ENCODE measurements around the gene HEG1.

Gene HEG1

DNA sequence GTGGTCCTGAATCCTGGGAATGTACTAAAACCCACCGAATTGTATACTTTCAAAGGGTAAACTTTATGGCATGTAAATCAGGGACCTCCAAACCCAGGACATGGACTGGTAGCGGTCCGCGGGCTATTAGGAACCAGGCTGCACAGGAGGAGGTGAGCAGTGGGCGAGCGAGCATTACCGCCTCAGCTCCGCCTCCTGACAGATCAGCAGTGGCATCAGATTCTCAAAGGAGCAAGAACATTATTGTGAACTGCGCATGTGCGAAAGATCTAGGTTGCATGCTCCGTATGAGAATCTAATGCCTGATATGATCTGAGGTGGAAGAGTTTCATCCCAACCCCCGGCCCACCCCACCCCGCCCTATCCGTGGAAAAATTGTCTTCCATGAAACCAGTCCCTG is 22.2 kb downstream of the HEG1 start:
- no peak for ATAC-seq
- TF ChIP-seq ZFP30 (CRISPR knock-in tag; IDR thresholded peaks at IDR 0.05) (no peak), PPARA (CRISPR knock-in tag; IDR thresholded peaks at IDR 0.05; ENCODE audit: borderline replicate concordance) (no peak), ESRRG (CRISPR knock-in tag; IDR thresholded peaks at IDR 0.05) (no peak)
- TF ChIP-seq, protein P1, sequence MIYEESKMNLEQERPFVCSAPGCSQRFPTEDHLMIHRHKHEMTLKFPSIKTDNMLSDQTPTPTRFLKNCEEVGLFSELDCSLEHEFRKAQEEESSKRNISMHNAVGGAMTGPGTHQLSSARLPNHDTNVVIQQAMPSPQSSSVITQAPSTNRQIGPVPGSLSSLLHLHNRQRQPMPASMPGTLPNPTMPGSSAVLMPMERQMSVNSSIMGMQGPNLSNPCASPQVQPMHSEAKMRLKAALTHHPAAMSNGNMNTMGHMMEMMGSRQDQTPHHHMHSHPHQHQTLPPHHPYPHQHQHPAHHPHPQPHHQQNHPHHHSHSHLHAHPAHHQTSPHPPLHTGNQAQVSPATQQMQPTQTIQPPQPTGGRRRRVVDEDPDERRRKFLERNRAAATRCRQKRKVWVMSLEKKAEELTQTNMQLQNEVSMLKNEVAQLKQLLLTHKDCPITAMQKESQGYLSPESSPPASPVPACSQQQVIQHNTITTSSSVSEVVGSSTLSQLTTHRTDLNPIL (CRISPR knock-in tag; IDR thresholded peaks at IDR 0.05; ENCODE audit: low read depth) = no peak
- TF ChIP-seq, protein P2, sequence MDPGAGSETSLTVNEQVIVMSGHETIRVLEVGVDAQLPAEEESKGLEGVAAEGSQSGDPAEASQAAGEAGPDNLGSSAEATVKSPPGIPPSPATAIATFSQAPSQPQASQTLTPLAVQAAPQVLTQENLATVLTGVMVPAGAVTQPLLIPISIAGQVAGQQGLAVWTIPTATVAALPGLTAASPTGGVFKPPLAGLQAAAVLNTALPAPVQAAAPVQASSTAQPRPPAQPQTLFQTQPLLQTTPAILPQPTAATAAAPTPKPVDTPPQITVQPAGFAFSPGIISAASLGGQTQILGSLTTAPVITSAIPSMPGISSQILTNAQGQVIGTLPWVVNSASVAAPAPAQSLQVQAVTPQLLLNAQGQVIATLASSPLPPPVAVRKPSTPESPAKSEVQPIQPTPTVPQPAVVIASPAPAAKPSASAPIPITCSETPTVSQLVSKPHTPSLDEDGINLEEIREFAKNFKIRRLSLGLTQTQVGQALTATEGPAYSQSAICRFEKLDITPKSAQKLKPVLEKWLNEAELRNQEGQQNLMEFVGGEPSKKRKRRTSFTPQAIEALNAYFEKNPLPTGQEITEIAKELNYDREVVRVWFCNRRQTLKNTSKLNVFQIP (CRISPR knock-in tag; IDR thresholded peaks at IDR 0.05; ENCODE audit: borderline replicate concordance, low read depth) = no peak

DNA sequence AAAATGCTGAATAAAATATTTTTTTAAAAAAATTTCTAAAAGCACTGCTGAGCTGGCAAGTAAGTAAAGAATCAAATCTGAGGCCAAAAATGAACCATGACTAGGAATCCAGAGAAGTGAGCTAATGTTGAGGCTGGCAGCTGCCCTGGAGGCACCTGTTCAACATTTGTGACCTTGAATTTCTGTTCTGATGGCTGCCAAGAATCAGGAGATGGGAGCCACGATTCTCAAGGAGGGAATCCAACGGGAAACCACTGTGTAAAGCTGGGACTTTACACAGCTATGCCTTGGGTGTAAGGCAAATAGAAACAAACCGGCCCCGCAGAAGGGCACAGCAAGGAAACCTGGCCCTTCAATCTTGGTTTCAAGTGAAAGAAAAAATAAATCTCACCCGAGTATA is 22.7 kb downstream of the HEG1 start:
- TF ChIP-seq ZNF565 (CRISPR knock-in tag; conservative IDR thresholded peaks at IDR 0.05; ENCODE audit: low read depth) (no peak), RARB (CRISPR knock-in tag; IDR thresholded peaks at IDR 0.05) (no peak), SNAI2 (CRISPR knock-in tag; IDR thresholded peaks at IDR 0.05) (no peak), ZNF8 (CRISPR knock-in tag; IDR thresholded peaks at IDR 0.05) (no peak), ZFP3 (CRISPR knock-in tag; IDR thresholded peaks at IDR 0.05) (no peak)
- TF ChIP-seq, protein P3, sequence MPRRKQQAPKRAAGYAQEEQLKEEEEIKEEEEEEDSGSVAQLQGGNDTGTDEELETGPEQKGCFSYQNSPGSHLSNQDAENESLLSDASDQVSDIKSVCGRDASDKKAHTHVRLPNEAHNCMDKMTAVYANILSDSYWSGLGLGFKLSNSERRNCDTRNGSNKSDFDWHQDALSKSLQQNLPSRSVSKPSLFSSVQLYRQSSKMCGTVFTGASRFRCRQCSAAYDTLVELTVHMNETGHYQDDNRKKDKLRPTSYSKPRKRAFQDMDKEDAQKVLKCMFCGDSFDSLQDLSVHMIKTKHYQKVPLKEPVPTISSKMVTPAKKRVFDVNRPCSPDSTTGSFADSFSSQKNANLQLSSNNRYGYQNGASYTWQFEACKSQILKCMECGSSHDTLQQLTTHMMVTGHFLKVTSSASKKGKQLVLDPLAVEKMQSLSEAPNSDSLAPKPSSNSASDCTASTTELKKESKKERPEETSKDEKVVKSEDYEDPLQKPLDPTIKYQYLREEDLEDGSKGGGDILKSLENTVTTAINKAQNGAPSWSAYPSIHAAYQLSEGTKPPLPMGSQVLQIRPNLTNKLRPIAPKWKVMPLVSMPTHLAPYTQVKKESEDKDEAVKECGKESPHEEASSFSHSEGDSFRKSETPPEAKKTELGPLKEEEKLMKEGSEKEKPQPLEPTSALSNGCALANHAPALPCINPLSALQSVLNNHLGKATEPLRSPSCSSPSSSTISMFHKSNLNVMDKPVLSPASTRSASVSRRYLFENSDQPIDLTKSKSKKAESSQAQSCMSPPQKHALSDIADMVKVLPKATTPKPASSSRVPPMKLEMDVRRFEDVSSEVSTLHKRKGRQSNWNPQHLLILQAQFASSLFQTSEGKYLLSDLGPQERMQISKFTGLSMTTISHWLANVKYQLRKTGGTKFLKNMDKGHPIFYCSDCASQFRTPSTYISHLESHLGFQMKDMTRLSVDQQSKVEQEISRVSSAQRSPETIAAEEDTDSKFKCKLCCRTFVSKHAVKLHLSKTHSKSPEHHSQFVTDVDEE (CRISPR knock-in tag; IDR thresholded peaks at IDR 0.05) = no peak
- ATAC-seq = no peak

DNA sequence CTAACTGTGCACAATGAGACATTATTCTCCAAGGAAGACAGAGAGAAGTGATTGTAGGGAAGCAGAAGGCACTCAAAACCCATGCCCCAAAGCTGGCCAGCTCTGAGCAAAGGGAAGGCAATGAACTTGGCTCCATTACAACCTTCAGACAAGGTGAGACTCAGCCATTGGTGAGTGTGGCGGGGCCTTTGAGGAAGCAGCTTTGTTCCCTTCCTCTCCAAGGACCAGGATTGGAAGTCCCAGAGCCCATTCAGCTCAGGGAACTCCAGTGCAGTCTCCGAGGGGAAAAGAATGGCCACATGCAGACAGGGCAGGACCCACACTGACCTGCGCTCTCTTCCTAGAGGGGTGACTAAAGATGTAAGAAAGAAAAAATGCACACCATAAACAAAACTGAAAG is 23.1 kb downstream of the HEG1 start:
- TF ChIP-seq BACH2 (CRISPR knock-in tag; IDR thresholded peaks at IDR 0.05; ENCODE audit: borderline replicate concordance) (no peak), ESRRG (CRISPR knock-in tag; IDR thresholded peaks at IDR 0.05) (no peak), GLIS3 (CRISPR knock-in tag; IDR thresholded peaks at IDR 0.05) (no peak), ZC3H10 (CRISPR knock-in tag; IDR thresholded peaks at IDR 0.05) (no peak), ZNF70 (CRISPR knock-in tag; IDR thresholded peaks at IDR 0.05) (no peak), OSR1 (CRISPR knock-in tag; IDR thresholded peaks at IDR 0.05) (no peak), RARB (CRISPR knock-in tag; IDR thresholded peaks at IDR 0.05) (no peak), ZFP30 (CRISPR knock-in tag; IDR thresholded peaks at IDR 0.05) (no peak), PPARA (CRISPR knock-in tag; IDR thresholded peaks at IDR 0.05; ENCODE audit: borderline replicate concordance) (no peak), TCF4 (CRISPR knock-in tag; IDR thresholded peaks at IDR 0.05; ENCODE audit: borderline replicate concordance) (no peak), SNAI2 (CRISPR knock-in tag; IDR thresholded peaks at IDR 0.05) (no peak), TOX (CRISPR knock-in tag; IDR thresholded peaks at IDR 0.05; ENCODE audit: borderline replicate concordance) (no peak), ISL1 (CRISPR knock-in tag; IDR thresholded peaks at IDR 0.05) (no peak), ZNF8 (CRISPR knock-in tag; IDR thresholded peaks at IDR 0.05) (no peak)
- TF ChIP-seq, protein P2 (CRISPR knock-in tag; IDR thresholded peaks at IDR 0.05; ENCODE audit: borderline replicate concordance, low read depth) = no peak
- TF ChIP-seq, protein P4, sequence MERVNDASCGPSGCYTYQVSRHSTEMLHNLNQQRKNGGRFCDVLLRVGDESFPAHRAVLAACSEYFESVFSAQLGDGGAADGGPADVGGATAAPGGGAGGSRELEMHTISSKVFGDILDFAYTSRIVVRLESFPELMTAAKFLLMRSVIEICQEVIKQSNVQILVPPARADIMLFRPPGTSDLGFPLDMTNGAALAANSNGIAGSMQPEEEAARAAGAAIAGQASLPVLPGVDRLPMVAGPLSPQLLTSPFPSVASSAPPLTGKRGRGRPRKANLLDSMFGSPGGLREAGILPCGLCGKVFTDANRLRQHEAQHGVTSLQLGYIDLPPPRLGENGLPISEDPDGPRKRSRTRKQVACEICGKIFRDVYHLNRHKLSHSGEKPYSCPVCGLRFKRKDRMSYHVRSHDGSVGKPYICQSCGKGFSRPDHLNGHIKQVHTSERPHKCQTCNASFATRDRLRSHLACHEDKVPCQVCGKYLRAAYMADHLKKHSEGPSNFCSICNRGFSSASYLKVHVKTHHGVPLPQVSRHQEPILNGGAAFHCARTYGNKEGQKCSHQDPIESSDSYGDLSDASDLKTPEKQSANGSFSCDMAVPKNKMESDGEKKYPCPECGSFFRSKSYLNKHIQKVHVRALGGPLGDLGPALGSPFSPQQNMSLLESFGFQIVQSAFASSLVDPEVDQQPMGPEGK (CRISPR knock-in tag; IDR thresholded peaks at IDR 0.05; ENCODE audit: borderline replicate concordance) = no peak
- TF ChIP-seq, protein P5, sequence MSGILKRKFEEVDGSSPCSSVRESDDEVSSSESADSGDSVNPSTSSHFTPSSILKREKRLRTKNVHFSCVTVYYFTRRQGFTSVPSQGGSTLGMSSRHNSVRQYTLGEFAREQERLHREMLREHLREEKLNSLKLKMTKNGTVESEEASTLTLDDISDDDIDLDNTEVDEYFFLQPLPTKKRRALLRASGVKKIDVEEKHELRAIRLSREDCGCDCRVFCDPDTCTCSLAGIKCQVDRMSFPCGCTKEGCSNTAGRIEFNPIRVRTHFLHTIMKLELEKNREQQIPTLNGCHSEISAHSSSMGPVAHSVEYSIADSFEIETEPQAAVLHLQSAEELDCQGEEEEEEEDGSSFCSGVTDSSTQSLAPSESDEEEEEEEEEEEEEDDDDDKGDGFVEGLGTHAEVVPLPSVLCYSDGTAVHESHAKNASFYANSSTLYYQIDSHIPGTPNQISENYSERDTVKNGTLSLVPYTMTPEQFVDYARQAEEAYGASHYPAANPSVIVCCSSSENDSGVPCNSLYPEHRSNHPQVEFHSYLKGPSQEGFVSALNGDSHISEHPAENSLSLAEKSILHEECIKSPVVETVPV (CRISPR knock-in tag; IDR thresholded peaks at IDR 0.05) = no peak
- TF ChIP-seq, protein P1 (CRISPR knock-in tag; IDR thresholded peaks at IDR 0.05; ENCODE audit: low read depth) = no peak
- ATAC-seq = no peak; the same call in 2 of the 3 replicates

All from SK-N-SH treated with all-trans-retinoic acid at 6 μM for 48 hours (cell line).